Adrenal gland (tissue), 5 donors: Measurements from ENCODE around the gene COPS3.

Experiments
- POLR2A ChIP-seq, 2 donors: fragments of 450-650 bp; IDR thresholded peaks; one replicate each; pipeline ENCODE4 v1.6.1; 2017; ENCODE audit warnings: antibody characterized with exemption in 2 of 2, mild to moderate bottlenecking in 2 of 2, moderate library complexity in 1 of 2
- TF ChIP-seq, protein P1 (sequence below), 6 experiments: fragments of 450-650 bp in 4 of 6; fragments of 200-600 bp in 2 of 6; sonication (generic) in 1 of 6; IDR thresholded peaks; 1 replicate in 5 of 6; 2 replicates in 1 of 6; pipeline versions ENCODE4 v1.5.1 to v1.8.0; 2016 to 2021; ENCODE audit warnings: antibody characterized with exemption in 6 of 6, mild to moderate bottlenecking in 2 of 6, moderate library complexity in 1 of 6
- donor health status: DM: no; HTN: no; CAD: no.

DNA sequence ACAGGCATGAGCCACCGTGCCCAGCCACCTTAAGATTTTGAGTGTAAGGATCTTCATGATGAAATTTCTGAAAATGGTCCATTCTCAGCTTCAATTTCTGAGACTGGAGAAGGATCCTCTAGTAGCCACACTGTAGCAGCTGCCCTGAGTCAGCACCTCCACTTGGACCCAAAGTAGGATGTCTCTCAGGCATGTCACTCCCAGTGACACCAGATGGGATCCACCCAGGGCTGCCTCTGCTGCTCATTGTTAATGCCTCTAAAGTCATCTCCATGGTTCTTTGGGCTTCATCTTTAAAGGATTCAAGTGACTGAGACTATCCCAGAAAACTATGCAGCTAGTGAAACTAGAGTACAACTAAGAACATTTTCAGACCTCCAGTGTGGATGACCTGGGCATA is 82.8 kb downstream of the COPS3 start:
- TF ChIP-seq, protein P1, sequence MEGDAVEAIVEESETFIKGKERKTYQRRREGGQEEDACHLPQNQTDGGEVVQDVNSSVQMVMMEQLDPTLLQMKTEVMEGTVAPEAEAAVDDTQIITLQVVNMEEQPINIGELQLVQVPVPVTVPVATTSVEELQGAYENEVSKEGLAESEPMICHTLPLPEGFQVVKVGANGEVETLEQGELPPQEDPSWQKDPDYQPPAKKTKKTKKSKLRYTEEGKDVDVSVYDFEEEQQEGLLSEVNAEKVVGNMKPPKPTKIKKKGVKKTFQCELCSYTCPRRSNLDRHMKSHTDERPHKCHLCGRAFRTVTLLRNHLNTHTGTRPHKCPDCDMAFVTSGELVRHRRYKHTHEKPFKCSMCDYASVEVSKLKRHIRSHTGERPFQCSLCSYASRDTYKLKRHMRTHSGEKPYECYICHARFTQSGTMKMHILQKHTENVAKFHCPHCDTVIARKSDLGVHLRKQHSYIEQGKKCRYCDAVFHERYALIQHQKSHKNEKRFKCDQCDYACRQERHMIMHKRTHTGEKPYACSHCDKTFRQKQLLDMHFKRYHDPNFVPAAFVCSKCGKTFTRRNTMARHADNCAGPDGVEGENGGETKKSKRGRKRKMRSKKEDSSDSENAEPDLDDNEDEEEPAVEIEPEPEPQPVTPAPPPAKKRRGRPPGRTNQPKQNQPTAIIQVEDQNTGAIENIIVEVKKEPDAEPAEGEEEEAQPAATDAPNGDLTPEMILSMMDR (IDR thresholded peaks at IDR 0.05), result no peak
- no peak for TF ChIP-seq POLR2A (IDR thresholded peaks at IDR 0.05)
